NCI-H524 treated with DMSO at 0.1 percent for 48 hours (cell line): ENCODE data around the gene SCLT1.
"Not testable (repeated sequence)": the region's sequence is repeated elsewhere in the genome, so short reads cannot be mapped to it uniquely, and the experiment has no call there.

Experiments used
- DNase-seq: peaks from one replicate; lab custom pipeline; 2025; lab: John Stamatoyannopoulos, UW

Gene SCLT1

GRCh38 chr4:129069537-129069936, 23.8 kb downstream of the SCLT1 start:
- not testable (repeated sequence) for DNase-seq

GRCh38 chr4:129064717-129065116, 28.6 kb downstream of the SCLT1 start:
- no peak for DNase-seq

- DNase-seq, result no peak
Observed at GRCh38 chr4:129063640-129064039, 29.7 kb downstream of the SCLT1 start.

- DNase-seq, result no peak
Observed at GRCh38 chr4:129062580-129062979, 30.8 kb downstream of the SCLT1 start.

- no peak for DNase-seq
Observed at GRCh38 chr4:129059028-129059427, 34.3 kb downstream of the SCLT1 start.

- DNase-seq, result no peak
Observed at GRCh38 chr4:129046055-129046959, 47.0 kb downstream of the SCLT1 start.

- no peak for DNase-seq
Observed at GRCh38 chr4:129043523-129043922, 49.8 kb downstream of the SCLT1 start.

- no peak for DNase-seq
Observed at GRCh38 chr4:129040471-129040870, 52.9 kb downstream of the SCLT1 start.

- no peak for DNase-seq
Observed at GRCh38 chr4:129037093-129037492, 56.2 kb downstream of the SCLT1 start.

- DNase-seq, result no peak
Observed at GRCh38 chr4:129014566-129015509, 78.5 kb downstream of the SCLT1 start.

GRCh38 chr4:129008096-129008495, 85.2 kb downstream of the SCLT1 start:
- DNase-seq, result no peak

GRCh38 chr4:128986908-128987307, 106.4 kb downstream of the SCLT1 start:
- DNase-seq, result no peak

GRCh38 chr4:128986019-128986418, 107.3 kb downstream of the SCLT1 start:
- no peak for DNase-seq

- DNase-seq, result no peak
Observed at GRCh38 chr4:128983771-128984485, 109.4 kb downstream of the SCLT1 start.

GRCh38 chr4:128981377-128981776, 112.0 kb downstream of the SCLT1 start:
- DNase-seq, result no peak

- no peak for DNase-seq
Observed at GRCh38 chr4:128980816-128981326, 112.5 kb downstream of the SCLT1 start.

GRCh38 chr4:128979934-128980333, 113.4 kb downstream of the SCLT1 start:
- no peak for DNase-seq

- no peak for DNase-seq
Observed at GRCh38 chr4:128978985-128979384, 114.4 kb downstream of the SCLT1 start.

GRCh38 chr4:128974136-128974581, 119.2 kb downstream of the SCLT1 start:
- no peak for DNase-seq

GRCh38 chr4:128973384-128973783, 120.0 kb downstream of the SCLT1 start:
- no peak for DNase-seq

- no peak for DNase-seq
Observed at GRCh38 chr4:128961405-128961804, 131.9 kb downstream of the SCLT1 start.

- no peak for DNase-seq
Observed at GRCh38 chr4:128958194-128958593, 135.1 kb downstream of the SCLT1 start.
